T-helper 1 cell treated with Interleukin-12 subunit alpha and Interleukin-12 subunit beta and Interleukin-4 antibody, amounts not matched to agents 30 ng/mL and 1 ng/mL, for 36 hours (primary cell): ENCODE measurements around the gene ACAD8. TPM values are rescaled to one million over a fixed set of nuclear protein-coding genes. Genes with fewer than 3 reads are reported as not detected.
"Not testable (repeated sequence)": the region's sequence is repeated elsewhere in the genome, so short reads cannot be mapped to it uniquely, and the experiment has no call there.

Experiments
- intact Hi-C: fragments of 100-400 bp; cut with micrococcal nuclease; formaldehyde crosslinking; loops from one replicate; pipeline ENCODE4 v1.15.1; 2024
- total RNA-seq: library from RNA; stranded (reverse); gene quantifications from 2 replicates; pipeline ENCODE4 v1.2.3, GENCODE V29; 2022

Gene ACAD8
- total RNA-seq, 1 donor from 2014 or later = 26.0 TPM

GRCh38 chr11:134284349-134284748 is 31.0 kb downstream of the ACAD8 start:
- intact Hi-C loops = not testable (repeated sequence)

GRCh38 chr11:134287561-134287960 is 34.2 kb downstream of the ACAD8 start:
- intact Hi-C loops = no loop called here

GRCh38 chr11:134288486-134288885 is 35.1 kb downstream of the ACAD8 start:
- intact Hi-C loops = no loop called here

GRCh38 chr11:134289167-134289566 is 35.8 kb downstream of the ACAD8 start:
- intact Hi-C loops = no loop called here

GRCh38 chr11:134289789-134290188 is 36.4 kb downstream of the ACAD8 start:
- intact Hi-C loops = no loop called here

- intact Hi-C loops = no loop called here
These were observed 37.3 kb downstream of the ACAD8 start for GRCh38 chr11:134290646-134291045.

- intact Hi-C loops = no loop called here
These were observed 37.8 kb downstream of the ACAD8 start for GRCh38 chr11:134291196-134291595.

- intact Hi-C loops = no loop called here
These were observed 39.3 kb downstream of the ACAD8 start for GRCh38 chr11:134292661-134293060.

GRCh38 chr11:134293119-134294113 is 40.0 kb downstream of the ACAD8 start:
- intact Hi-C loops = no loop called here

GRCh38 chr11:134294664-134295063 is 41.3 kb downstream of the ACAD8 start:
- intact Hi-C loops = no loop called here

- intact Hi-C loops = no loop called here
These were observed 58.9 kb downstream of the ACAD8 start for GRCh38 chr11:134312223-134312622.

- intact Hi-C loops = no loop called here
These were observed 59.4 kb downstream of the ACAD8 start for GRCh38 chr11:134312807-134313206.

GRCh38 chr11:134313379-134313778 is 60.0 kb downstream of the ACAD8 start:
- intact Hi-C loops = no loop called here

GRCh38 chr11:134313821-134314607 is 60.6 kb downstream of the ACAD8 start:
- intact Hi-C loops = no loop called here

Other genes starting within 250 kb of the ACAD8 start
- gene JAM3, start 184.5 kb upstream of the ACAD8 start, total RNA-seq = 2.5 and 2.7 TPM in 2 replicates
- gene NCAPD3, start 29.6 kb upstream of the ACAD8 start, total RNA-seq = 85.9 and 89.5 TPM in 2 replicates
- 58.9 and 61.1 TPM in 2 replicates for gene VPS26B, start 28.9 kb upstream of the ACAD8 start, total RNA-seq
- gene THYN1, start 216 bp upstream of the ACAD8 start, total RNA-seq = 49.4 and 52.2 TPM in 2 replicates
- gene GLB1L3, start 22.8 kb downstream of the ACAD8 start, total RNA-seq = 10.9 and 11.2 TPM in 2 replicates
- 2.7 and 3.1 TPM in 2 replicates for gene GLB1L2, start 78.4 kb downstream of the ACAD8 start, total RNA-seq
- 1.2 and 1.9 TPM in 2 replicates for gene B3GAT1, start 158.7 kb downstream of the ACAD8 start, total RNA-seq